NAMALWA (cell line): ENCODE data around the gene SYAP1.
A peak's percentile ranks its signal among the peaks of the same experiment; 100 is the strongest.
"Not testable (repeated sequence)": the region's sequence is repeated elsewhere in the genome, so short reads cannot be mapped to it uniquely, and the experiment has no call there.

ENCODE experiments used
- DNase-seq: peaks from one replicate; pipeline ENCODE4 v3.0.0-alpha.2; 2015; ENCODE audit warnings: low spot score

SYAP1 gene

DNA sequence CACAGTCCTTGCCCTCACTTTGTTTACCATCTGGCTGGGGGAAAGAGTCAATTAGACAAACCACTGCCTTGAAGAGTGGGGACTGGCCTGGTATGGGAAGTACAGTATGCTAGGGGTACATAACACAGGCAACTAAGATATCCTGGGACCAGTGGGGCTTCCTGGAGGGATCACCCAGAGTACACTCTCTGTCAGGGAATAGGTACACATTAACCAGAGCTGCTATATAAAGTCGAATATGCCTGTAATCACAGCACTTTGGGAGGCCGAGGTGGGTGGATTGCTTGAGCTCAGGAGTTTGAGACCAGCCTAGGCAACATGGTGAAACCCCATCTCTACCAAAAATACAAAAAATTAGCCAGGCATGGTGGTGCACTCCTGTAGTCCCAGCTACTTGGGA, 60.4 kb downstream of the SYAP1 start:
- not testable (repeated sequence) for DNase-seq

DNA sequence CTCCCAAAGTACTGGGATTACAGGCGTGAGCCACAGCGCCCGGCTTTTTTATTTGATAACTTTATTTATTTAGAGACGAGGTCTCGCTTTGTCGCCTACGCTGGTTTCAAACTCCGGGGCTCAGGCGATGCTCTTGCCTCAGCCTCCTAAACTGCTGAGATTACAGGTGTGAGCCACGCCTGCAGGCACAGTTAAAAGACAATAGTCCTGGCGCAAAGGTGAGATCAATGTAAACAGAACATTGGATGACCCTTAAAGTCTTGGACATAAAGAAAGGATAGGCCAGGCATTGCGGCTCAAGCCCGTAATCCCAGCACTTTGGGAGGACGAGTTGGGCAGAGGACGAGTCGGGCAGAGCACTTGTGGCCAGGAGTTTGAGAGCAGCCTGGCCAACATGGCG, 64.0 kb downstream of the SYAP1 start:
- DNase-seq: no peak

- not testable (repeated sequence) for DNase-seq
These were observed 65.0 kb downstream of the SYAP1 start for GRCh38 chrX:16784440-16784839.

DNA sequence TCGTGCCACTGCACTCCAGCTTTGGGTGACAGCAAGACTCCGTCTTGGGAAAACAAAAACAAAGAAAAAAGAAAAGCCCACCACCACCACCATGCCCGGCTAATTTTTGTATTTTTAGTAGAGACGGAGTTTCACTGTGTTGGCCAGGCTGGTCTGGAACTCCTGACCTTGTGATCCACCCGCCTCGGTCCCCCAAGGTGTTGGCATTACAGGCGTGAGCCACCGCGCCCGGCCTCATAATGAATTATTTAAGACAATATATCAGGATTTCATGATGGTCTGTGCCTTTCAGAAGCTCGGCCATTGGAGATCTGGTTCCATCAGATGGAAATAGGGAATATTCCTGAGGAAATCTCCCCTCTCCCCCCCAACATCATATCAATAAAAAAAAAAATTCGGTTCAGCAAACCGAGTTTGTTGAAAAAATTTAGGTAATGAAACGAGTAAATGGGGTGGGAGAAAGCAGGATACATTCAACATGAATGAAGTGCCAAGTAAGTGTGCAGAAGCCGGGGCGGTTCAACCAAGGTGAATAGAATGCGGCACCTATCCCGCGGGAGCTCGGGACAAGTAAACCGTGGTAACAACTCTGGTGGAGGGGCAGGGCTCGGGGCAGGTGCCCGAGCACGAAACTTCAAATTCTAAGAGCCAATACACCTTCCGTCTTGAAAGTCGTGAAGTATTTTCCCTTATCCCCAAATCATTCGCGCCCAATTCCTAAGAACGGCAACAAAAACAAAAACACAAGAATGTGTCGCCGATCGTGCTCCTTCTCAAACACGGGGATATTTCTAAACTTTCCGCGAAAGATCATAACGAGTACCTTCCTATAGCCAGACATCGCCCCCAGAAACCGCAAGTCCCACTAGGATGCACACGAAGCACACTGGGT, 66.1 kb downstream of the SYAP1 start:
- DNase-seq: no peak

DNA sequence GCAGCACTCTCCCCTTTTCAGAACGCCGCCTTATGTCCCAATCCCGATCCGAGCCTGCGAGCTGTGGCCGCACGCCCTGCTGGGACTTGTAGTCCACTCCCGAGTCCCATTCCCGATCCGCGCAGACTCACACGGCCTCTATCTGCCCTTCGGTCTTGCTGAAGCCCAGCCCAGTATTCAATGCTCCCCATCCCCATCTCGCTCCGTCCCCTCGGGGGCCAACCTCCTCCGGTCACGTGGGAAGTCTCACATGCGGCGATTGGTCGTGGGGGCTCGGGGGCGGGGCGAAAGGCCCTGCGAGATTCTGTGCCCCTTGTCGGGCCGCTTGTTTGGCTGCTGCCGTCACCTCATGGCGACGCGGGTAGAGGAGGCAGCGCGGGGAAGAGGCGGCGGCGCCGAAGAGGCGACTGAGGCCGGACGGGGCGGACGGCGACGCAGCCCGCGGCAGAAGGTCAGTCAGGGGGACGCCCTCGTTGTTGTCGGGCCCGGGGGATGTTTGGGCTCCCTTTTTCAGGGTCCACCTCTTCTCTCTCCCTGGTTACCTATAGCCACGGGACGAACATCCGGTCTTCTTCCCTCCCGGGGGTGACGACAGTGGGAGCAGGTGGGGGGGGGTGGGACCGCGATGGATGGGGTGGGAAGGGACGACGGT, 66.9 kb downstream of the SYAP1 start, which contains the start of gene TXLNG:
TXLNG (plus strand) TSS at position 328 of the 652 bp plus-strand sequence; CDS start at position 350, 22 bp downstream.
- peak; percentile 97 for DNase-seq

DNA sequence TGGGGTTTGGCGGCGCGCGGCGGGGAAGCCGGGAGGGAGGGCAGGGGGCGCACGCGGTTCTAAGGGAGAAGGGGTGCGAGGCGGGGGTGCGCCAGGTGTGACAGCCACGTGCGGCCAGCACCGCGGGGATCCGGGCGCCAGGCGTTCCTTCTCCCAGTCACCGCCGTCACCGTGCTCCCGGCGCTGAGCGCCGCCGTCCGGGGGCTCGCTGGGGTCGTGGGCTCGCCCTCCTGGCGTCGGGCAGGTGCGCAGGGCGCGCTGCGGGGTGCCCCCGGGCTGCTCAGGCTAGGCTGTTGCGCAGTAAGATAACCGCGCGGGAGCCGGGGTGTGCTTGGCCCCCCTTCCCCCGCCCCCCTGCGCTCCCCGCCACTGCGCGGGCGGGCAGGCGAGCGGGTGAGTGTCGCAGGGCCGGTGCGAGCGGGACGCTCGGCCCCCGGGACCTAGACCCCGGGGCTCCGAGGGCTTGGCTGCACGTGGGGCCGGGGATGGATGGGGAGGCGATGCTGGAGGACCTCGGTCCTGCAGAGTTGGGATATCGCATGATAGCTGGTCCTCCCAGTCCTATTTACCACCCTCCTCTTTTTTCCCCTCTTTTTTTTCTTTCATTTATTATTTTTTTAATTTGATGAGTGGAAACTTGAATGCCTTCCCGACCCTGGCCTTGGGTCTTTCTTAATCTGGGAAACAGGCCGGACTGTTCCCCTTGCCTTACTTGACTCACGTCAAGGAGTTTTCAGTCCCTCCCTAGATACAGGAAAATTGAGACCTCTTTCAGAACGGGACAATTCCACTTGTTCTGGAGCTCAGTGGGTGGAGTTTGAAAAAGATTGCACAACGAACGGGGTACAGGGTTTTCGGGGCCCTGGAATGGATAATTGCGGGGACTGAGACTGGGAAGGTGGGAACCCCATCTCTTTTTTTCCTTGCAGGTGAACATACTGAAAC, 67.7 kb downstream of the SYAP1 start:
- peak; percentile 45 for DNase-seq

GRCh38 chrX:16788477-16788876, 69.1 kb downstream of the SYAP1 start:
- DNase-seq: no peak

DNA sequence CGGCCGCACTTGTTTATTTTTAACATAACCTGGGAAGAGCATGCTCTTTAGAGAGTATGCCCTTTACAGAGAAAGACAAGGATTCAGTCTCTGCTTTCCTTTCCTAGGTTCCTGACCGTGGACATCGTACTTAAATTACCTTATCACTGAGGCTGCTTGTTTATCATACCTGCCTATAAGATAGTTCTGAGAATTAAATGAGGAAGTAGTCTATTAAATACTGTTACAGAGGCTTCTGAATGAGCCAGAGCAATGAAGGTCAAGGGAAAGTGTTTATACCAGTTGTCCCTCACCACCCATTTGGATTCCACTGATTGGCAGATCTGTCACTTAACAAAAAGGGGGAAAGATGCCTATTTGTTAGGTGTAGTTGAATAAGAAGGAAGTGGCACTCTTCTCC, 76.9 kb downstream of the SYAP1 start:
- DNase-seq: no peak

- no peak for DNase-seq
These were observed 77.9 kb downstream of the SYAP1 start for GRCh38 chrX:16797358-16797757.

DNA sequence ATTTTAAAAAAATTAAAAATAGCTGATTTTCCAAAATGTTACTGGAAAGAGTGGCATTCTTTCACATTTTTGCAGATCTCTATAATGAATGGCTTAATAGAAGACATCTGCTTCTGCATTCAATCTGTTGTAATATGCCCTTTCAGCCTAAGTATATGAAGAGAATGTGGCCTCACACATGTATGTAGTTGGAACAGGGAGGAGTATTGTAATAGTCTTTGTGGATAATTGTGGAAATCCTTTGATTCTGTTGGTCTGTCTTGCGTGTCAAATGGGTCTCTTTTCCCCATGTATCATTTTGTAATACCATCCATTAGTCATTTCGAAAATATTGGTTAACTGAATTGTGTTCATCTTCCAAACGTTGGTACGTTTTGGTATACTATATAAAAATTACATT, 78.4 kb downstream of the SYAP1 start:
- no peak for DNase-seq

DNA sequence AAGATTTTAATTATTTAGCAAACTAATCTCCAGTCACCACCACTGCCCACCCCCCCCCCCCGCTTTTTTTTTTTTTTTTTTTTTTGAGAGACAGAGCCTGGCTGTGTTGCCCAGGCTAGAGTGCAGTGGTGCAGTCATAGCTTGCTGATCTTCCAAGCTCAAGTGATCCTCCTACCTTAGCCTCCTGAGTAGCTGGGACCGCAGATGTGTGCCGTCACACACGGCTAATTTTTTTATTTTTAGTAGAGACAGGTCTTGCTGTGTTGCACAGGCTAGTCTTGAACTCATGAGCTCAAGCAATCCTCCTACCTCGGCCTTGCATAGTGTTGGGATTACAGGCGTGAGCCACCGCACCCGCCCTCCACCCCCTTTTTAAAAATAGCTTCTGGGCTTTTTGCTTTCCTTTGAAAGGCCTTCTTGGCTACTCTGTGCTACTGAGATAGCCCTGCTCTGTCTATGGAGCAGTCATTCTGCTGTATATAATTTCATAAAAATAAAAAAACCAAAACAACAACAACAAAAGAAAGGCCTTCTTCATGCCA, 85.6 kb downstream of the SYAP1 start:
- peak; percentile 68 for DNase-seq

DNA sequence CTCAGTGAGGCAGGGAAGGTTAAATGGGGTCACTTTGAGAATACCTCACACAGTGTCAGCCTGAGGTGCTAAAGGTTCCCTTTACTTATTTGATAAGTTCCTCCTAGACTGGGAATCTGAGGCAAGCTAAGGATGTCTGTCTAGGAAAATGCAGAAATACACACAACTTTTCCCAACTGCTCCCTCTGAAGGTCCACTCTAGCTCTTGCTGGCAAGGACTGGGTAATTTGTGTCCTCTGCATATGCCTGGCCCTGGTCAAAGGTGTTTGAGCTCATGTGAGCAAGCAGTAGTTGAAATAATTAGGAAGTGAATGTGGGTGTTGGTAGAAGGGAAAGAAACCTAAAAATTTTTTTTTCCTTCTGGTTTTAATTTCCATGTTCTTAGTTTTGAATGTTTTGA, 88.1 kb downstream of the SYAP1 start:
- no peak for DNase-seq

DNA sequence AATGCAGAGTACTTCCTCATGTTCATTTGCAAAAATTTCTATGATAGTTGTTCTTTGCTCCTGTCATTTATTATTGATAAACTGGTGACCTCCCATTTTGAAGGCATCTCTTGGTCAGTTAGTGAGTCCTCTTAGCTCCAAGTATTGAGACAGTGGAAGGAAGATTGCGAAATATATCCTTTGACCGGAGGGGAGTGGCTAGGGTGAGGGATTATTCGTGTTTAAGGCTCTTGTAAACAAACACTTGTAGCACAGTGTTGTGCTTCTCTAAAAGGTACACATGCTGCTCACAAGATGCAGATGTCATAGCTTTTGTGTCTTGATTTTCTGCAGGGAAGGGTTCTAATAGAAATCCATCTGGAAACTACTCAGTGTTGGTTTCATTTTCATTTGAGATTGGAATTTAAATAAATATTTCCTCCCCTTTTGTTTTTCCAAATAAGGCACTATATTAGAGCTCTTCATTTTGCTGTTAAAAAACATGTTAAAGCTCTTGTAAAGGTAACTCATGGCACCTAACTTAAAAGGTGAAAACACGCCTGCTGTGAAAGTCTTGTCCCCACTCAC, 88.6 kb downstream of the SYAP1 start:
- no peak for DNase-seq

DNA sequence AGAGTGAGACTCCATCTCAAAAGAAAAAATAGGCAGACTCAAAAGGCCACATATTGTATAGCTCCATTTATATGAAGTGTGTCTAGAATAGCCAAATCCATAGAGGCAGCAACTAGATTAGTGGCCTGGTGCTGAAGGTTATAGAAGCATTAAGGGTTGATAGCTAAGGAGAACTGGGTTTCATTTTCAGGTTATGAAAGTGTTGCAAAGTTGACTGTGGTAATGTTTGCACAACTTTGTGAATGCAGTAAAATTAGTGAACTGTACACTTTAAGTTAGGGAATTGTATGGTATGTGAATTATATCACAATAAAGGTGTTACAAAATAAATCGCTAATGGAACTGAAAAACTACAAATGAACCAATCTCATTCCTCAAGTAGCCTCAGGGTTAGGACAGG, 95.2 kb downstream of the SYAP1 start:
- no peak for DNase-seq
